ENCODE measurements around the gene EPHA10.

Gene EPHA10

DNA sequence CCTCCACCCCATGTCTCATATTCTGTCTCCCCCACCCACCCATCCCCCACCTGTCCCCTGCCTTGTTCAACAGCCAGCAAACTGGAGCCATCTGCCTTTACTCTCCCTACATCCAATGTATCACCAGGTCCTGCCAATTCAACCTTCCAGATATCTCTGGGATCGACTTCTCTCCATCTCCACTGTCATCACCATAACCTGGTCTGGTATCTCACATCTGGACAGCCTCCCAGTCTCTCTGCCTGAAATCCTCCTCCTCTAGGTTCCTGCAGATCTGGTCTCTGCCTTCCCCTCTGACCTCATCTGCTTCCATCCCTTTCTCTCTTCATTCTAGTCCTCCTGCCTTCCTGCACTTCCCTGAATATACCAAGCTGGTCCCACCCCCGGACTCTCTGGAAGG is 94.8 kb downstream of the EPHA10 start:
- no peak for DNase-seq

GRCh38 chr1:37667023-37667671 is 97.8 kb downstream of the EPHA10 start:
- DNase-seq: no peak

GRCh38 chr1:37666241-37666867 is 98.6 kb downstream of the EPHA10 start:
- no peak for DNase-seq
